HG03060 (cell line): ENCODE measurements around the gene PRKCZ.
A peak's percentile ranks its signal among the peaks of the same experiment; 100 is the strongest.

Experiments used
- ATAC-seq: cut with Tn5 transposase; IDR thresholded peaks from one replicate; pipeline ENCODE4 v1.9.1; 2021; ENCODE audit warnings: low read depth, moderate number of reproducible peaks; ENCODE audit not compliant: unreplicated experiment

Gene PRKCZ

GRCh38 chr1:2201062-2201461, 150.9 kb downstream of the PRKCZ start:
- no peak for ATAC-seq

- ATAC-seq = no peak
Measured at GRCh38 chr1:2202008-2202575, 151.9 kb downstream of the PRKCZ start.

GRCh38 chr1:2202843-2203601, 152.8 kb downstream of the PRKCZ start:
- no peak for ATAC-seq

GRCh38 chr1:2203671-2204414, 153.6 kb downstream of the PRKCZ start:
- ATAC-seq = no peak

GRCh38 chr1:2204415-2205190, 154.4 kb downstream of the PRKCZ start:
- ATAC-seq = no peak

- peak; percentile 46 for ATAC-seq
Measured at GRCh38 chr1:2205191-2205952, 155.2 kb downstream of the PRKCZ start.

- ATAC-seq = no peak
Measured at GRCh38 chr1:2206813-2207487, 156.7 kb downstream of the PRKCZ start.

- no peak for ATAC-seq
Measured at GRCh38 chr1:2208309-2209239, 158.4 kb downstream of the PRKCZ start.

GRCh38 chr1:2209400-2210083, 159.3 kb downstream of the PRKCZ start:
- no peak for ATAC-seq

- ATAC-seq = no peak
Measured at GRCh38 chr1:2210084-2210653, 160.0 kb downstream of the PRKCZ start.

GRCh38 chr1:2210786-2211185, 160.6 kb downstream of the PRKCZ start:
- no peak for ATAC-seq

- no peak for ATAC-seq
Measured at GRCh38 chr1:2212274-2212531, 162.0 kb downstream of the PRKCZ start.

GRCh38 chr1:2212532-2213491, 162.6 kb downstream of the PRKCZ start:
- ATAC-seq = no peak

GRCh38 chr1:2213576-2214505, 163.6 kb downstream of the PRKCZ start:
- no peak for ATAC-seq

GRCh38 chr1:2214541-2215241, 164.5 kb downstream of the PRKCZ start:
- no peak for ATAC-seq
